ENCODE measurements around the gene ROBO1.

The ROBO1 gene

DNA sequence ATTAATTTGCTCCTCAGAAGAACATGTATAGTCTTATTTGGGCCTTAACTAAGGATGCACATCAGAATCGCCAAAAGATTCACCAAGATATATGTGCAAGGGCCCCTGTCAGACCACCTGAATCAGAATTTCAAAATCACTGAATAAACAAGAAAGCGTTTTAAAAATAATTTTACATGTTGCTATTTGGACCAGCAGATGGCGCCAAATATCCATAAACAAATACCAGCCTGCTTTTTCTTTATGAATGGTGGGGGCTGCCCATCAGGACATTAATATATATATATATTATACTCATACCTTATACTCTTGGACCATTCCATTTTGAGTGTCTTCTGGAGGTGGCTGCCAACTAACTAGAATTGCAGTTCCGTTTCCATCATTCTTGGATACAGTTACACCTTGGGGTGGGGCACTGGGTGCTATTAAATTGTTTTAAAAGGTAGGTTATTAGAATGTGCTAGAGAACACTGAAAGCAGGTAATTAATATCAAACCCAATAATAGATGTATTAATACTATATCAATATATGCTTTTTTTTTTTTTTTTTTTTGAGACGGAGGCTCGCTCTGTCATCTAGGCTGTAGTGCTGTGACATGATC, 1108.3 kb downstream of the ROBO1 start:
- DNase-seq: no peak

- no peak for DNase-seq
These were observed 1120.1 kb downstream of the ROBO1 start for GRCh38 chr3:78647726-78648125.

- DNase-seq: peak; percentile 15
These were observed 1122.0 kb downstream of the ROBO1 start for GRCh38 chr3:78645628-78646310.

GRCh38 chr3:78644847-78645246, 1123.0 kb downstream of the ROBO1 start:
- no peak for DNase-seq

DNA sequence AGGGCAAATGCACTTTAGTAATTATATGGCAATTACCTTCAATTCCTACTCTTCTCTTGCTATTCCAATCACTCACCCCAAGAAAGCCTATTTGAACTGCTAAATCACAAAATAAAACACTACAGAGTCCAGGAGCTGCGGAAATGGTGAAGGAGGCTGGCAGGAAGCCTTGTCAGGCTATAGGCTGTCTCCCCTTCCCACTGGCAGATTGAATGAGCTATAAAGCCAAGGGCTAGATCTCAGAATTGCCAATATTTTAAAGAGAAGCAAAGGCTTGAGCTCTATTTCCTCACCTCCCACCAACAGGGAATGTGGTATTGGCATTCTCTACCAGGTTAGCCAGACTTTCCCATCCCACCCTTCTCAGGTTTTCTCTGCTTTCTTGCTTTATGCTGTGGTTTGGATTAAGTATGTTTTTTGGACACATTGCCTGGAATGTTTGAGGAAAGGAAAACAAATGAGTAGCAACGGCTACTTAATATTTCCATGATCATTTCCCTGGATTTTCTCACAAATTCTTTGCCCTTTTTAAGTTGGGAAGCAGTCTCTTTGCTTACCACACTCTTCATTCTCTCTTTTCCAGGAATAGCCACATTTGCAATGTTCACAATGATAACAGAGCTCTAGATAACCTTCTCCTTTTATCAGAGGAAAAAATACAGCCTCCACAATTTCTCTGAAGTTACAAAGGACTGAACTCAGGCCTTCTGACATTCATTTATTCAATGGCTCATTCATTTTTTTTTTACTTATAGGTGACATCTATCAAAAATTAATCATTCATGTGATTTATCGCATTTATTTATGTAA, 1125.4 kb downstream of the ROBO1 start:
- no peak for DNase-seq

DNA sequence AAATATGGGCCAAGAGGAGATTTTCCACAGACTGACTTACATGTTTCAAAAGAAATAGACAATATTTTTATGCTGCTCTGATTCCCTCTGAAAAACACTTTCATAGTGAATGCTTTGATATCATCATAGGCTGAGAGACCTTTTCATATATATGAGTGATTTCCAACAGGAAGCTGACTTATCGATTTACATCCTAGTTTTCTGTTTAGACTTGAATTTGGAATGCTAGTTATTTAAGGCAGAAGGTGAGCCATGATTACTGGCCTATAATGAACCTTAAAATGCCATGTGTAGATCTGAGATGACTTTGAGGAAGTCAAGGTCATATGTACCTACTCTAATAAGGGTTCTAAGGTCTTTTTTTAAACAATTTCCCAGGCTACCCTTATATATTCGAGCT, 1126.1 kb downstream of the ROBO1 start:
- DNase-seq: no peak

DNA sequence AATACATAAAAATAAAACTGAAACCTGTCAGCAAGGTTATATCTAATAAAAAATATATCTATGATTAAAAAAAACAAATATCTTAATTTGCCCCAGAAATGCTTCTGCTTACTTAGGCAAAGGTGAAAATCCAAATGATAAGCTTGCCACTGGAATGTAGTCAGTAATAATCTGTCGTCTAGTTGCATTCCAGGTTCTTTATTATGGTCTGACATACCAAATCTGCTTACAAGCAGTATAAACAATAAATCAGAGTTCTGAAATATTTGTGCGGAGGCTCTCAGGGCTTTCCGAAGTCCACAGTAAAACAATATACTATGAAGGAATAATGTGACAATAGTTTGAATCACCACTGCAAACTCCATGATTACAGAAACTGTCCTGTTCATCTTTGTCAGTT, 1133.5 kb downstream of the ROBO1 start:
- no peak for DNase-seq

GRCh38 chr3:78633626-78634025, 1134.2 kb downstream of the ROBO1 start:
- no peak for DNase-seq

DNA sequence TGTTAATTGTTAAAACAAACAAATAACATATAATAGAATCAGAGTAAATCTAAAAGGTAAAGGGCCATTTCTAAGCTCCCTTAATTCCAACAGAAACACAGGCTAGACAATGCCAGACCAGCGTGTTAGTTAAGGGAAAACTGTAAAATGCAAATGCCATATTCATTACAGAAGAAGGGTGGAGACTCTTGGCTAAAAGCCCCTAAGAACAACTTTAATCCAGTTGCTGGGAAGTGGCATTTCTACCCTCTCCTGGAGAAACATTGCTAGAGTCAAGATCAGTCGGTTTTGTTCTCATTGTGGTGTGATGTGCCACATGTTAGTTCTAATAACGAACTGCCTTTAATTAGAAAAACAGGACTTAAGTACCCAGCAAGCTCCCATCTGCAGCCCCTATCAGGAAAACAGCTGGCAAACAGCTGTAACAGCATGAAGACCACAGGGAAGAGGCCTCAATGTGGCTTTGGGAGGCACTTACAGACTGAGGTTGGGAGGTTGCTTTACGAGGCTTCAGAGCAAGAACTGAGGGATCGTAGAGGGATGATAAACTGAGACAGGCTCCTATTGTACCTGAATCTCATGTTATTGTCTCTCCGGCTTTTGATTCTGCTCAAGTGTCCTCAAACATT, 1134.8 kb downstream of the ROBO1 start:
- DNase-seq: no peak

GRCh38 chr3:78629544-78629943, 1138.3 kb downstream of the ROBO1 start:
- no peak for DNase-seq

DNA sequence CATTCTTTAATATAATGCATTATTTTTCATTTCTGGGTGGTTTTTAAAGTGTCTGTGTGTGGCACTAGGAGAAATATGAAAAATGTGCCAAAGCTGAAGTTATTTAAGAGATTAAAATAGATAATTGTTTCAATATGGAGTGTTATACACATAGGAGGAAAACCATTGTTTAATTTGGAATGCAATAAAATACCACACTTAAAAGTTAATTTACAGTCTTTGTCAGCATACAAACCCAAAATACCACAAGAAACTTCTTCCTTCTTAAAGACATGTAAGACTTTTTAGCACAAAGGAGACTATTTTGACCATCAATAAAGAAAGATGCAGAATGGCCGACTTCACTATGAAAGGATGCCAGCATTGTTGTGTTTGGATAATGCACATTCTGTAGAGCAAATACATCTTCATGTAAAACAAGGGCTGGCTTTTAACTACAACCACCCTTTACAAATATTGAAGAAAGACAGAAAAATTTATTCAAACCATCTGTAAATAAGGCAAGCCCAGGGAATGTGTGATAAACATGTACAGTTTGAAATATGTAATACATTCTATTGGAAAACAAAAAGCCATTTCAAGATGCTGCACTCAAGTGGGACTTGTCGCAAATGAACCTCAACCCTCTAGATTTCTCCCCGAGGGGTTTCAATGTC, 1146.6 kb downstream of the ROBO1 start:
- no peak for DNase-seq

DNA sequence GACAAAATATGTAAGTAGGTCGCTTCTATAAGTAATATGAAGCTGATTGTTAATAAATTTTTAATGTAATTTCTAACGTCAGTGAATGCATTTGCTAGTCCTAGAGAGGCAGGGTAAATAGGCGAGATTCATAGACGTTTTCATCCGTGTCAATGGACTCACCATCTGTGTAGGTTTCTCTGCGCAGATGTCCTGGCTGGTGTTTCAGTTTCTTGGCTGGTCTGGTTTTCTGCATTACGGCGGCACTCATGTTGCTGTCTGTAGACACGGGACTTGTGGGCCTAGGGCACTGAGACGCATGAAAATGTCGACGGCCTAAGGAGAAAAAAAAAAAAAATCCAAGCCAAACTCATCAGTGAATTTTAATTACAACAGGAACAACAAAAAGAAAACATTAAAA, 1153.3 kb downstream of the ROBO1 start:
- peak; percentile 36 for DNase-seq

DNA sequence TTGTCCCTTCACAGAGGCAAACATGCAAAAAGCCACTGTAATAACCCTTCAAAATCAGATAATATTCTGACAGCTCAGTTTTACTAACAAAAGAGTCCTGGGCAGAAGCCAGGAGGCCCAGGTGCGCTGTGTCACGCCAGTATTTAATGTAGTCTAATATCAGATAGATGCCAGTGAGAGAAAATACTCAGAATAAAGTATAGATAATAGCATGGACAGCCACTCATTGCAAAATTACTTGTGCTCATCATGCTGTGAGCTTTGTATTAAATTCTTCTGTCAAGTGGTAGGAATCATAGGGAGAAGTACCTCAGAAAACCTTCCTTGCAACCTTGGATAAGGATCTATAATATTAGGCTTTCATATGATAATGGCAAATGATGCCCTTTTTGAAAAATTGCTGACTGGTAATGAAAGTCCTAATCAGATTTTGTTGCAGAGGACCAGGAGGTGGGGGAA, 1154.3 kb downstream of the ROBO1 start:
- DNase-seq: no peak

DNA sequence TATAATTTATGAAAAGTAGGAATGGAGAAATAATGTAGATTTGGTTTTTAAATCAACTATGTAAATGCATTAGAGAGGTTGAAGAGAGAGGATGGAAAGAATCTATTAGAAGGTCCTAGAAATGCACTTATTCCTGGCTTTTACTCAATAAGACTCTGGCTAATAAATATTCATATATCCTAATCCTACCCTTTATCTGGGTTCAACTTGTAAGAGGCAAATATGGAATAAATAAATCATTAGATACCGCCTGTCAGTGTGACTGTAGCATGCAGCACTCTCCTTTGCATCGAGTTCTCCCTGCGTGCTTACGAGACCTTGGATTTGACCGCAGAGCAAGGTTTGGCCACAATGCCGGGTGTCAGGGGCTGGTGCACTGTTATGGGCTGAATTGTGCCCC, 1156.5 kb downstream of the ROBO1 start:
- DNase-seq: no peak

GRCh38 chr3:78610462-78611125, 1157.2 kb downstream of the ROBO1 start:
- DNase-seq: no peak

DNA sequence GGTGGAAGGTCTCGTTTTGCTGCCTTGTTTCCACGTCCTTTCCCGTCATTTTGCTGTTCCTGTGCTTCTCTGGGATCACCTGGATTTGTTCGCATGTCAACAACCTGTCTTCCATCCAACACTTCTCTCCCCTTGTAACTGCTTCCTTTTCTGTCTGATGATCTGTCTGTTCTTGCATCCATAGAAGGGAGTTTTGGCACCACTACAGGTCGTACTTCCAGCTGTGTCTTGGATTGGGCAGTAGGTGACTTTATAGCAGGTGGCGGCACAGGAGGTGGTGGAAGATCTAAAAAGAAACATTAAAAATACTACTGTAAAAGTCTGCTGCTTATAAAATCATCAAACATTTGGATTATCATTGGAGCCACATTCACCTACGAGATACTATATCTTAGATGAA, 1161.0 kb downstream of the ROBO1 start:
- no peak for DNase-seq

DNA sequence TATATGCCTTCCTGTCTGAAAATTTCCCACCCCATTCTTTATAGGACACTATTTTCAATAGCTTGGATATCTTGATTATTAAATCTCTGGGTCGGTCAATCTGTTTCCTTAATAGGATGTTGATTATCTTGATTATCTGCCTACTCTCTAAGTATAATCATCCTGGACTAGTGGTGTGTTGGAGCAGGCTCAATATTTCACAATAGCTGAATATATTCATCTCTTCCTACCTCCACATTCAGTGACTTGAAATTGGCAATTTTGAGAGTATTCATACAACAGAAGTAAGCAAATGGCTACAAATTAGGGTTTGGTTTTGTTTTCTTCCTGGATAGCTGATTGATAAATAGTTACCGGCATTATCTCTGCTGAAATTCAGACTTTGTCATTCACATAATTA, 1162.6 kb downstream of the ROBO1 start:
- DNase-seq: no peak

DNA sequence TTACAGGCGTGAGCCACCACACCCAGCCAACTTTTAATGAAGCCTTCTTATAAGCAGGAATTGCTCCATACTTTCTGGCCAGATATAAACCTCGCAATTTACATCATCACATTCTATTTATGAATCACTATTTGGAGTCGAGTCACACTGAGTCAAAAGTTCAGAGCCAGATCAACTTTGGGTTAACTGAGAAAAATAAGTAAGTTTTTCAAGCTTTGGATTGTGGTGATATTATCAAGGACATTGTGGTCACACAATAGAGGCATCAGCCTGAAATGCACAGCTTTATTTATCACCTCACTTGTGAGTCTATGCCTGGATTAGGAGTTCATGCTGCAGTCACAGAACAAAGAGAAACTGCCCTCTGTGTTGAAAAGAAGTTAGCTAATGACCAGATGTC, 1163.5 kb downstream of the ROBO1 start:
- DNase-seq: no peak

DNA sequence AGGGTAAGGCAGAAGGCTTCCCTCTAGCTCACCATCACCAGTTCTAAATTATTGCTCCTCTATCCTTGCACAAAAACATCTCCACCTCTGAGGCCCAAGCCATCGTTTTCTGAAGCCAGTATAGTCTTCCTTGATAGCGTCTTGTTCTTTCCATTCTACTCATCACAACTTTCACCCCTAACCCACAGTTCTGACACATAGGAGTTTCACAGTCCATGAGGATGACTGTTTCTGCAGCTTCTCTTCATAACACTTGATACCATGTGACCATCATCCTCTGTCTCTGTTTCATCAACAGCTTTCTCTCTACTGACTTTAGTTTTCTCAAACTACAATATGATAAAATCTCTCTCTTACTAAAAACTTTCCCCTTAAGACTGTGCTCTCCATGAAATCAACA, 1166.5 kb downstream of the ROBO1 start:
- no peak for DNase-seq

DNA sequence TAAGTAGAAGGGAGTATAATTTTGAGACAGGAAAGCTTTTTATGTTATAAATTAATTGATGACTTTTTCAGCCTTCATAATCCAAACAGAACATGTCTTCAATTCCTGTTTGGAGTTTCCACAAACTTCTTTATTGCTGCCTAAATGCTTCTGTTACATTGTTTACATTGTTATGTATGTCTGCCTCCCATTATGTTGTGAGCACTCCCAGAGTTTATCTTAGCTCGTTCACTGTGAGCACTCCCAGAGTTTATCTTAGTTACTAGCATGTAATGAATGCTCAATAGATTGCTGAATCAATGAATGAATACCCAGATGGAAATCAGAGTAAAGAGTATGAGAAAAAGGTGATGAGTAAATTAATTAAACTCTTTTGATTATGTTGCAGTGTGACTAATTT, 1178.0 kb downstream of the ROBO1 start:
- DNase-seq: no peak

- DNase-seq: no peak
These were observed 1178.7 kb downstream of the ROBO1 start for GRCh38 chr3:78588906-78589621.

- DNase-seq: no peak
These were observed 1187.1 kb downstream of the ROBO1 start for GRCh38 chr3:78580681-78581080.

Data from NCI-H2171 (cell line).